Measurements from ENCODE around the gene RFTN2.
"Not testable (repeated sequence)": the region's sequence is repeated elsewhere in the genome, so short reads cannot be mapped to it uniquely, and the experiment has no call there.

RFTN2 gene

DNA sequence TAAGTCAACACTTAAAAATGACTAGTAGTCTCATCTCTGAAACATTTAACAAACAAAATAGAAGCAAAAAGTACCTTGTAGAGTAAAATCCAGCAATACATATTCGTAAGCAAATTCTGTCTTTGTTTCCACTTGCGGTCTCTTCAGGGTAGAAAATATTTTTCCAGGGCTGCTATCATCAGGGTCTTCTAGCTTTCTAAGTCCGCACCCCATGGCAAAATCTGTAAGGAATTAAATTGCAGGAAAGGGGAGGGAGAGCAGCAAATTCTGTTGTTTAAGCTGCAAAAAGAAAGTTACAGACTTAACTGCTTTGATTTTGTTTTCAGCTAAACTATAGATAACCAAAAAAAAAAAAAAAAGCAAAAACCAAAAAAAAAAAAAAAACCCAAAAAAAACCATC is at the start of gene RFTN2:
Gene RFTN2 (minus strand): TSS at position 342 of the 400 bp plus-strand sequence. CDS start 129 bp downstream, at position 213.
- DNase-seq: no peak

- DNase-seq: no peak
Measured at GRCh38 chr2:197717863-197718262, 42.5 kb upstream of the RFTN2 start.

- no peak for DNase-seq
Measured at GRCh38 chr2:197713271-197713670, 37.9 kb upstream of the RFTN2 start.

GRCh38 chr2:197711578-197711977 is 36.2 kb upstream of the RFTN2 start:
- DNase-seq: no peak

GRCh38 chr2:197710424-197711042 is 35.1 kb upstream of the RFTN2 start:
- no peak for DNase-seq

DNA sequence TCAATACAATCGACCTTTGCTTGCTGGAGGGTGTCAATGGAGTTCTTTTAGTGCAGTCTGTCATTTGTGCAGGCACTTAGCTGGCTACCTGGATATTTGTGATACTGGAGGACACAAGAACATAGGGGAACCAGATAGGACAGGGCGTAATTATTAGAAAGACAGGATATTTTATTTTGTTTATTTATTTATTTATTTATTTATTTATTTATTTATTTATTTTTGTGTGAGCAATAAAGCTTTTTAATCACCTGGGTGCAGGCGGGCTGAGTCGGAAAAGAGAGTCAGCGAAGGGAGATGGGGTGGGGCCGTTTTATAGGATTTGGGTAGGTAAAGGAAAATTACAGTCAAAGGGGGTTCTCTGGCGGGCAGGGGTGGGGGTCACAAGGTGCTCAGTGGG is 33.8 kb upstream of the RFTN2 start:
- DNase-seq: not testable (repeated sequence)

DNA sequence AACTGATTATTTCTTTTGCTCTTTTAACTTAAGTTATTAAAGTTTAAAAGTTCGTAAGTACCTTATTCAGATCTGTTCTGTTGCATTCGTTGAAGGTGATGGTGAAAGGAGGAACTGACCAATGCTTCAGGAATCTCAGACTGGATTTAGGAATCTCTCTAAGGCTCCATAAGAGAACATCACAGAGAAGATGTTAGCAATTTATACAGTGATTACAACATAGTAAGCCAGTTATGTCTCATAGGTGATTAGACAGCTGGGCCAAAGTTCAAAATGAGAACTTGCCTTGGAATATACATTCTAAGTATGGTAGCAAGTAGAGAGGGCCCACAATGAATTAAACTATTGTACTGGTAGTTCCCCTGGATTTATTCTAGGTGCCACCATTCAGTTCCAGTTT is 32.9 kb upstream of the RFTN2 start:
- DNase-seq: no peak

DNA sequence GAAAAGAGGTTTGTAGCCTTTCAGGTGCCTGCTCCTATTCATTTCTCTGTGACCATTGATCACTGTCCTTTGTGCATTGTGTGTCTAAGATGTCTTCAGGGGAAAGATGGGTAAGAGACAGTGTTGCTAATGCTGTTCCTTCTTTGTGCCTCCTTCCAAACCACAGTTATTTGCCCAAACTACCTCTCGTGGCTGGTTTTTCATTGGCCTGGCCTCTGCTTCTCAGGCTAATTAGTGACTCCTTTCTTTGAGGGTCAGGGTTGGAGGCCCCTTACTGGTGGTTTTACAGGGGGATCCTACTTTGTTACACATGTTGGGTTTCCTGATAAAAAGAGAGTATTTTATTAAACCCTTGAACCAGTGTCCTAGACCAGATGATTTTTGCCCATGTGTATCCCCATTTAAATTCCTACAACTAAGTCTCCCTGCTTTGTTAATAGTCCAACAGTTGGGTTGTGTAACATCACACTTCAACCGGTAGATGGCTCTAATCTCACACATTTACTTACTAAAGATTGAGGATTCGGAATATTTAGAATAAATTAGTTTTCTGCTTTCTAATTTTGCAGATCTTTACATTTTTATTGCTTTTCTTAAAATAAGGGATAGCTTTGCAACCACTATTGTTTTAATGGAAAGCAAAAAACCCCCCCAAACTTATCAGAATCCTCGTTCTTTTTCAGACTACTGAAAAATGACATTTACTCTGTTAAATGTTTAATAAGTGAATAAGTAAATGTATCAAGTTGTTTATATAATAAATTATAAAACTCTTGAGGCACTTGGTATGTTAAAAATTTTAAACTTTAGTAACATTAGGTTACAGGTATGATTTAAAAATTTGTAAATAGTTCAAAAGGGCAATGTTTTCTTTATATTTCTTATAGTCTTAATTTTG is 32.2 kb upstream of the RFTN2 start:
- DNase-seq: no peak

DNA sequence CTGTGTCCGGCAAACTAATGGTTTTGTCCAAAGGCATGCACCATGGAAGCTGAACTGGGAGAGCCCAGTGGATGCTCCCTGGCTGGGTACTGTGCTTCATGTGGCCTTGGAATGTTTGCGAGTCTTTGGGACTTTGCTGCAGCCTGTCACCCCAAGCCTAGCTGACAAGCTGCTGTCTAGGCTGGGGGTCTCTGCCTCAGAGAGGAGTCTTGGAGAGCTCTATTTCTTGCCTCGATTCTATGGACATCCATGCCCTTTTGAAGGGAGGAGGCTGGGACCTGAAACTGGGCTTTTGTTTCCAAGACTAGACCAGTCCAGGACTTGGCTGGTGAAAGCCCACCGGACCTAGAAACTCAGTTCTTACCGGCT is 31.4 kb upstream of the RFTN2 start:
- no peak for DNase-seq

GRCh38 chr2:197705912-197706838 is 30.8 kb upstream of the RFTN2 start:
- peak; percentile 8 for DNase-seq

- DNase-seq: peak; percentile 93
Measured at GRCh38 chr2:197705121-197705911, 29.9 kb upstream of the RFTN2 start, which contains the start of gene MARS2. TSS of gene MARS2 (plus strand) at chr2:197705369. CDS start at chr2:197705406, 37 bp downstream.

DNA sequence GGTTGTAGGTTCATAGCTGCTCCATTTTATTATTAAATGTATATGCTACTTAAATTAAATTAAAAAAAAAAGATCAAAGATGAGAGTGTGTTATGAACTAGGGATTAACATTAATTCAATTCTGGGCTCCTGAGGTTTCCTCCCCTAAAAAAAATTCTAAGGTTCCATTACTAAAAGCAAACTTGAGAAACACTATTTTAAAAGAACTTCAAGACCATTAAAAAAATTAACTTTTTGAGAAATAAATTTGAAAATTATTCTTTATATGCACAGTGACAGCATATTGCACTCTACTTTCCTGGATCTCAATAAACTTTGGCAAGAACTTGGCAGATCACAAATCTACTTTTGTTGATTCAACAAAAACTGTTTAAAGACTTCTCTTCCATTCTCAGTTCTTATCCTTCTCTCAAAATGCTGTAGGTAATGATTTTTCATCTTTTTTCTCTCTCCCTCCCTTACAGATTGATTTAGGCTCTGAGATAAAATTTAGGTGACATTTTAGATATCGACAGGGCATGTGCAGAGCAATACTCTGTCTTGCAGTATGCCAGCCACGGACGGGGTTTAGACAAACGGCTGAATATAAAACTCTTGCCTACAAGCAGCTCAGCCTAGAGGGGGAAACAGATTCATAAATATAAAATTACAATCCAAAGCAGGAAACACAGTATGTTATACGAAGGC is 29.2 kb upstream of the RFTN2 start:
- no peak for DNase-seq

- DNase-seq: no peak
Measured at GRCh38 chr2:197700960-197701359, 25.6 kb upstream of the RFTN2 start.

- DNase-seq: not testable (repeated sequence)
Measured at GRCh38 chr2:197699724-197700123, 24.3 kb upstream of the RFTN2 start.

GRCh38 chr2:197696571-197696970 is 21.2 kb upstream of the RFTN2 start:
- DNase-seq: not testable (repeated sequence)

DNA sequence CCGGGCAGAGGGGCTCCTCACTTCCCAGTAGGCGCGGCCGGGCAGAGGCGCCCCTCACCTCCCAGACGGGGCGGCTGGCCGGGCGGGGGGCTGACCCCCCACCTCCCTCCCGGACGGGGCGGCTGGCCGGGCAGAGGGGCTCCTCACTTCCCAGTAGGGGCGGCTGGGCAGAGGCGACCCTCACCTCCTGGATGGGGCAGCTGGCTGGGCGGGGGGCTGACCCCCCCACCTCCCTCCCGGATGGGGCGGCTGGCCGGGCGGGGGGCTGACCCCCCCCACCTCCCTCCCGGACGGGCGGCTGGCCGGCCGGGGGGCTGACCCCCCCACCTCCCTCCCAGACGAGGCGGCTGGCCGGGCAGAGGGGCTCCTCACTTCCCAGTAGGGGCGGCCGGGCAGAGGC is 20.6 kb upstream of the RFTN2 start:
- DNase-seq: not testable (repeated sequence)

DNA sequence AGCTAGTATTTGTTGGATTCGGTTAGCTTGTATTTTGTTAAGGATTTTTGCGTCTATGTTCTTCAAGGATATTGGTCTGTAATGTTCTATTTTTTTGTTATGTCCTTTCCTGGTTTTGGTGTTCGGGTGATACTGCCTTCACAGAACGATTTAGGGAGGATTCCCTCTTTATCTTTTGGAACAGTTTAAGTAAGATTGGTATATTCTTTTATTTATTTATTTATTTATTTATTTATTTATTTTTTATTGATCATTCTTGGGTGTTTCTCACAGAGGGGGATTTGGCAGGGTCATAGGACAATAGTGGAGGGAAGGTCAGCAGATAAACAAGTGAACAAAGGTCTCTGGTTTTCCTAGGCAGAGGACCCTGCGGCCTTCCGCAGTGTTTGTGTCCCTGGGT is 19.8 kb upstream of the RFTN2 start:
- DNase-seq: not testable (repeated sequence)

GRCh38 chr2:197677483-197677882 is 2.1 kb upstream of the RFTN2 start:
- no peak for DNase-seq

GRCh38 chr2:197677056-197677455 is 1.7 kb upstream of the RFTN2 start:
- DNase-seq: no peak

DNA sequence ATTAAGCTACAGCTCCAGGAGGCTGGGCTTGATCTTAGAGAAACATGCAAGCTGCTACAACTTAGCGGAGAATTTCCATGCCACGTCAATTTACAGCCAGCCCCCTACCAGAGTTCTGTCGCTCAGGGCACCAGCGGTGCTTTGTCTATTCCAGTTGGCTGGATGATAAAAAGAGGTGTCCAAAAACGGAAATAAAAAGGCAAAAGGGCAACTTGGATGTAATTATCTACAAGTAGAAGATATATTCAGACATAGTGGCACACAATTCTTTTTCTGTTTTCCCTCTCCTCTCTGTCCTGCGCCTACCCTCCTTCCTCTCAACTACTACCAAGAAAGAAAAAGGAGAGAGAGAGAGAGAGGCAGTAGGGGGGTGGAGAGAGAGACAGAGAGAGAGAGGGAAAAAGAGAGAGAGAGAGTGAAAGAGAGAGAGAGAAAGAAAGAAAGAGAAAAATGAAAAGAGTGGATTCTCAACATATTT is 363 bp upstream of the RFTN2 start:
- DNase-seq: no peak

- no peak for DNase-seq
Measured at GRCh38 chr2:197674591-197674990, 796 bp downstream of the RFTN2 start.
